Measurements from ENCODE around the gene CHAF1B. TPM values are rescaled to one million over a fixed set of nuclear protein-coding genes. Genes with fewer than 3 reads are reported as not detected.

Gene CHAF1B
- total RNA-seq, 4 donors from 2014 or later = 0.31 to 2.1 (median 1.1) TPM

DNA sequence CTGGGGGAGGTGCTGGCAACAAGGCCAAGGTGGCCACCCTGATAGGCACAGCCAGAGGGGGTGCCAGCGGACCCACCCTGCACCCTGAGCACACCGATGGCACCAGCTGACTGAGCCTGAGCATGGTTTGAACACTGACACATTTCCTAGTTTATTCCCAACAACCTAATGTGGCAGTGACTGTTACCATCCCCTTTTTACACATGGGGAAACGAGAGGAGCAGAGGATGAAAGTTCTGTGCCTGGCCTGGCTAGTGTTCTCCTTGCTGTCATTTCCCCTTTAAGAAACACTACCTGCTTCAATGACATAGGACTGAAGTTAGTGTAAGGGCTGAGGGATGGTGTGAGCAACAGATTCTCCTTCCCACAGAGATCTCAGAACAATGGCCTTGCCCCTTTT is 79.4 kb downstream of the CHAF1B start:
- Histone ChIP-seq H3K9me3 (no peaks in the 10 kb centered on the region), H3K27me3 (peaks cover 33% of the 10 kb centered on the region), H3K36me3 (no peaks in the 10 kb centered on the region), H3K4me1 (peaks cover 0 to 4% (median 0%) of the 10 kb centered on the region in 3 donors), H3K27ac (no peak overlapping the region), H3K4me3 (no peak overlapping the region)
- 43 to 83% methylated on average over 1 to 2 of the region's 3 CpGs for WGBS, 2 donors (ENCODE audit: low coverage in 1 of 2)
- TF ChIP-seq, protein P1, sequence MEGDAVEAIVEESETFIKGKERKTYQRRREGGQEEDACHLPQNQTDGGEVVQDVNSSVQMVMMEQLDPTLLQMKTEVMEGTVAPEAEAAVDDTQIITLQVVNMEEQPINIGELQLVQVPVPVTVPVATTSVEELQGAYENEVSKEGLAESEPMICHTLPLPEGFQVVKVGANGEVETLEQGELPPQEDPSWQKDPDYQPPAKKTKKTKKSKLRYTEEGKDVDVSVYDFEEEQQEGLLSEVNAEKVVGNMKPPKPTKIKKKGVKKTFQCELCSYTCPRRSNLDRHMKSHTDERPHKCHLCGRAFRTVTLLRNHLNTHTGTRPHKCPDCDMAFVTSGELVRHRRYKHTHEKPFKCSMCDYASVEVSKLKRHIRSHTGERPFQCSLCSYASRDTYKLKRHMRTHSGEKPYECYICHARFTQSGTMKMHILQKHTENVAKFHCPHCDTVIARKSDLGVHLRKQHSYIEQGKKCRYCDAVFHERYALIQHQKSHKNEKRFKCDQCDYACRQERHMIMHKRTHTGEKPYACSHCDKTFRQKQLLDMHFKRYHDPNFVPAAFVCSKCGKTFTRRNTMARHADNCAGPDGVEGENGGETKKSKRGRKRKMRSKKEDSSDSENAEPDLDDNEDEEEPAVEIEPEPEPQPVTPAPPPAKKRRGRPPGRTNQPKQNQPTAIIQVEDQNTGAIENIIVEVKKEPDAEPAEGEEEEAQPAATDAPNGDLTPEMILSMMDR (IDR thresholded peaks at IDR 0.05) = no peak
- TF ChIP-seq EP300 (IDR thresholded peaks at IDR 0.05) (no peak), POLR2A (IDR thresholded peaks at IDR 0.05) (no peak), POLR2AphosphoS5 (IDR thresholded peaks at IDR 0.05) (no peak)
- ATAC-seq = no peak

DNA sequence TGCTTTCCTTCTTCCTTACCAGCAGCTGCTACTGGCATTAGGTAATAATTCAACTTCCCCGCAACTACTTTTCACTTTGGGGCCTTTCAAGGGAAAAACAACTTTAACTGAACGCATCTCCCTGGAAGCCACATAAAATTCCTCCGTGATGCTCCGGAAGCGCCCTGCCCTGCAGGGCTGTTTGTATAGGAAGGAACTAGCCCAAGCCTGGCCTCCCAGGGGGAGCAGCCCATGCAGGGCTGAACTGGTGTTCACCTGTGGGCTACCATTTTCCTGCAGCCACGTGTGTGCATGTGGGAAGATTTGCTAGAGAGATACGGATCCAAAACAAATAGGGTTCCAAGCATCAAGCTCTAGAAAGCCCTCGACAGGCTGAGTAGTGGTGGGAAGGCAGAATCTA is 80.3 kb downstream of the CHAF1B start:
- TF ChIP-seq EP300 (IDR thresholded peaks at IDR 0.05) (no peak), POLR2AphosphoS5 (IDR thresholded peaks at IDR 0.05) (no peak), POLR2A (IDR thresholded peaks at IDR 0.05) (no peak)
- TF ChIP-seq, protein P1 (IDR thresholded peaks at IDR 0.05) = no peak
- WGBS, 2 donors (ENCODE audit: low coverage in 1 of 2) = 45% methylated on average over 5 of the region's 8 CpGs; no CpG with 5 or more reads in 1 of the 2 donors
- no peak overlapping the region for H3K27ac ChIP-seq
- ATAC-seq = no peak
- H3K4me1 ChIP-seq = peaks cover 0 to 4% (median 0%) of the 10 kb centered on the region in 3 donors
- H3K4me3 ChIP-seq = no peak overlapping the region
- H3K27me3 ChIP-seq = peaks cover 33% of the 10 kb centered on the region
- H3K9me3 ChIP-seq = no peaks in the 10 kb centered on the region
- H3K36me3 ChIP-seq = no peaks in the 10 kb centered on the region

DNA sequence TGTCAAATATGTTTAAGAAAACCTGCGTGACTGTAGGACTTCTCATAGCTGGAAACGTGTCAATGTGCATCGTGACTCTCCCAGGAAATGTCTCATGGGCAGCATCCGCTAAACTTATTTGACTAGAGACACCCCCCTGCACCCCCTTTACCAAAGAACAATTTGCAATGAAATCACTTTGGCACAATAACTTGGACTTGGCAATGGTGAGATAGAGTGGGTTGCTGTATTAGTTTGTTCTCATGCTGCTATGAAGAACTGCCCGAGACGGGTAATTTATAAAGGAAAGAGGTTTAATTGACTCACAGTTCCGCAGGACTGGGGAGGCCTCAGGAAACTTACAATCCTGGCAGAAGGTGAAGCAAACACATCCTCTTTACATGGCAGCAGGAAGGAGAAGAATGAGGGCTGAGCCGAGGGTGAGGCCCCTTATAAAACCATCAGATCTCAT is 80.9 kb downstream of the CHAF1B start:
- 68 to 73% methylated on average over 6 of the region's 8 CpGs for WGBS, 2 donors (ENCODE audit: low coverage in 1 of 2)
- peaks cover 27% of the 10 kb centered on the region for H3K27me3 ChIP-seq

More for the DNA sequence above, 80.9 kb downstream of the CHAF1B start:
- Histone ChIP-seq H3K27ac (no peak overlapping the region), H3K4me1 (peaks cover 0 to 4% (median 0%) of the 10 kb centered on the region in 3 donors), H3K9me3 (no peaks in the 10 kb centered on the region), H3K36me3 (no peaks in the 10 kb centered on the region), H3K4me3 (no peak overlapping the region)
- TF ChIP-seq POLR2A (IDR thresholded peaks at IDR 0.05) = no peak
- TF ChIP-seq, protein P1 (IDR thresholded peaks at IDR 0.05) = no peak
- TF ChIP-seq EP300 (IDR thresholded peaks at IDR 0.05) = no peak
- TF ChIP-seq POLR2AphosphoS5 (IDR thresholded peaks at IDR 0.05) = no peak
- no peak for ATAC-seq

Small RNA genes within 50 kb of the gene (small RNA-seq; reads per million reads assigned to genes)
- 0 reads per million in 4 donors for gene ATP5MFP1

Other genes with a start within 250 kb of the CHAF1B start
- gene DOP1B, start 228.6 kb upstream of the CHAF1B start, total RNA-seq = 10 to 100 TPM in 2 of 4 donors, 1 to 10 TPM in 2; 7.2 to 12.0 (median 10.4) TPM
- gene MORC3, start 65.2 kb upstream of the CHAF1B start, total RNA-seq = 10 to 100 TPM; 31.0 to 54.8 (median 48.4) TPM
- gene CLDN14, start 94.7 kb downstream of the CHAF1B start, total RNA-seq = under 1 TPM in 1 of 4 donors, not detected in 3; 0.15 TPM